Chondrocyte (in vitro differentiated cells): Measurements from ENCODE around the gene ACMSD. TPM values are rescaled to one million over a fixed set of nuclear protein-coding genes. Genes with fewer than 3 reads are reported as not detected.
"Not testable (repeated sequence)": the region's sequence is repeated elsewhere in the genome, so short reads cannot be mapped to it uniquely, and the experiment has no call there.

Experiments
- DNase-seq: peaks from one replicate; pipeline ENCODE4 v3.0.0; 2021; ENCODE audit warnings: mixed read lengths, low spot score
- H3K27ac Mint-ChIP-seq: one replicate; pipeline ENCODE4 v1.8.0; 2021; ENCODE audit warnings: mild to moderate bottlenecking, moderate library complexity, mixed read lengths; ENCODE audit not compliant: unreplicated experiment
- H3K27me3 Mint-ChIP-seq: 2 replicates; pipeline ENCODE4 v1.8.0; 2021; ENCODE audit warnings: low read depth, mixed read lengths
- H3K36me3 Mint-ChIP-seq: 2 replicates; pipeline ENCODE4 v1.8.0; 2021; ENCODE audit warnings: low read depth, mixed read lengths
- H3K4me1 Mint-ChIP-seq: 2 replicates; pipeline ENCODE4 v1.8.0; 2021; ENCODE audit warnings: low read depth, mild to moderate bottlenecking, mixed read lengths
- H3K4me3 Mint-ChIP-seq: one replicate; pipeline ENCODE4 v1.8.0; 2021; ENCODE audit warnings: mild to moderate bottlenecking, moderate library complexity, mixed read lengths; ENCODE audit not compliant: unreplicated experiment
- H3K9me3 Mint-ChIP-seq: 2 replicates; pipeline ENCODE4 v1.8.0; 2021; ENCODE audit warnings: low read depth, mixed read lengths
- total RNA-seq: library from RNA; stranded (reverse); gene quantifications from 3 replicates; pipeline ENCODE4 v1.2.1, GENCODE V29; 2021
- TF ChIP-seq, protein P1 (sequence below): fragments of 200-600 bp; sonication (generic); IDR thresholded peaks from 2 replicates; pipeline ENCODE4 v1.5.0; 2021; ENCODE audit warnings: antibody characterized with exemption, mild to moderate bottlenecking, moderate library complexity

ACMSD gene
- total RNA-seq, 1 donor from 2014 or later, result not detected

DNA sequence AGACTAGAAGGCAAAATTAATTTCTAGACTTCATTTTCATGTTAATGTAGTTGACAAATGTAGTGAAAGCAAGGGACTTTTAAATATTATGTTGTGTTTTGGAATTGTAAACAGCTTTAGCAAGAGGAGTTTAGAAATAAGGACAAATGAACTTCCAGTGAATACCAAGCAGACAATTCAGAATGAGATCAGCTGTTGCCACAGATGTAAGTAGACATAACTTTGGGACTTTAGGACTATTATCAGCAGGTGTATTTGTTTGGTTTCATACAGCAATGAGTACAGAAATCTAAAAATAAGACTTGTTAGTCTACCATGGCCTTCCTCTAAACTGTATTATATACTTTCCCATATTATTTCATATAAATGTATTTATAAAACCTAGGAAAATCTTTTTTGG lies 46.0 kb downstream of the ACMSD start:
- no peak overlapping the region for H3K4me3 Mint-ChIP-seq
- H3K27ac Mint-ChIP-seq, result no peak overlapping the region
- H3K36me3 Mint-ChIP-seq, result peaks cover 2% of the 10 kb centered on the region
- H3K4me1 Mint-ChIP-seq, result no peaks in the 10 kb centered on the region
- TF ChIP-seq, protein P1, sequence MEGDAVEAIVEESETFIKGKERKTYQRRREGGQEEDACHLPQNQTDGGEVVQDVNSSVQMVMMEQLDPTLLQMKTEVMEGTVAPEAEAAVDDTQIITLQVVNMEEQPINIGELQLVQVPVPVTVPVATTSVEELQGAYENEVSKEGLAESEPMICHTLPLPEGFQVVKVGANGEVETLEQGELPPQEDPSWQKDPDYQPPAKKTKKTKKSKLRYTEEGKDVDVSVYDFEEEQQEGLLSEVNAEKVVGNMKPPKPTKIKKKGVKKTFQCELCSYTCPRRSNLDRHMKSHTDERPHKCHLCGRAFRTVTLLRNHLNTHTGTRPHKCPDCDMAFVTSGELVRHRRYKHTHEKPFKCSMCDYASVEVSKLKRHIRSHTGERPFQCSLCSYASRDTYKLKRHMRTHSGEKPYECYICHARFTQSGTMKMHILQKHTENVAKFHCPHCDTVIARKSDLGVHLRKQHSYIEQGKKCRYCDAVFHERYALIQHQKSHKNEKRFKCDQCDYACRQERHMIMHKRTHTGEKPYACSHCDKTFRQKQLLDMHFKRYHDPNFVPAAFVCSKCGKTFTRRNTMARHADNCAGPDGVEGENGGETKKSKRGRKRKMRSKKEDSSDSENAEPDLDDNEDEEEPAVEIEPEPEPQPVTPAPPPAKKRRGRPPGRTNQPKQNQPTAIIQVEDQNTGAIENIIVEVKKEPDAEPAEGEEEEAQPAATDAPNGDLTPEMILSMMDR, result no peak
- H3K9me3 Mint-ChIP-seq, result peaks cover 8% of the 10 kb centered on the region
- no peak for DNase-seq
- H3K27me3 Mint-ChIP-seq, result no peaks in the 10 kb centered on the region

DNA sequence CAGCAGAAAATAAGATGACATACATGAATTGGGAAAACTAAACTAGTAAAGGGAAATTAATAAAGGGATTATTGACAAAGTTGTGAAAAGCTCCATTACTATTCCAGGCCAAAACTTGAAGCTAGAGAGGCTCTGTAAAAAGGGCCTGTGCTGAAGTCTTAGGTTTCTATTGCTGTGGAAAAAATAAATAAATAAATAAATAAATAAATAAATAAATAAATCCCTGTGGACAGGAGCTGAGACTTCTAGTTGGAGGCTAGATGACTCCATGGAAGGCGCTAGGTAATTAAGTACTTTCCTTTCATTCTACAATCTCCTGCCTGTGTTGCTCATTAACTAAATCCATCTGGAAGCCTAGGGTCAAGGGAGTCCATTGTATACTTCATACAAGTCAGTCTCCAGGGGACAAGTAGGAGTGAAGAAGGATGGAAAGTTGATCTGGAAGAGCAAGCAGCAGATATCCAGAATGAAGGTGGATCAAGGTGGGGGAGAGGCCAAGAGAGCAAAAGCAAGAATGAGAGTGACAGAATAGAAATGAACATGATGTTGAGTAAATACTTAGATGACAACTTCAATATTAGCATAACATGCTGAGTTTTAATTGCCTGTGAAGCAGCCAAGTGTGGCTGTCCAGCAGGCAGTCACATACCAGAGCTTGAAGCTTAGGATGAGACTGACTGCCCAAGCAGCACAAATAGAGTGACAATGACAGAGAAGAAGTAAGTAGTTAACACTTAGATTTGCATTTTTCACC lies 54.0 kb downstream of the ACMSD start:
- no peaks in the 10 kb centered on the region for H3K27me3 Mint-ChIP-seq
- no peak for DNase-seq
- no peak overlapping the region for H3K27ac Mint-ChIP-seq
- no peaks in the 10 kb centered on the region for H3K4me1 Mint-ChIP-seq
- H3K36me3 Mint-ChIP-seq, result no peaks in the 10 kb centered on the region
- no peaks in the 10 kb centered on the region for H3K9me3 Mint-ChIP-seq
- TF ChIP-seq, protein P1, result no peak
- no peak overlapping the region for H3K4me3 Mint-ChIP-seq

DNA sequence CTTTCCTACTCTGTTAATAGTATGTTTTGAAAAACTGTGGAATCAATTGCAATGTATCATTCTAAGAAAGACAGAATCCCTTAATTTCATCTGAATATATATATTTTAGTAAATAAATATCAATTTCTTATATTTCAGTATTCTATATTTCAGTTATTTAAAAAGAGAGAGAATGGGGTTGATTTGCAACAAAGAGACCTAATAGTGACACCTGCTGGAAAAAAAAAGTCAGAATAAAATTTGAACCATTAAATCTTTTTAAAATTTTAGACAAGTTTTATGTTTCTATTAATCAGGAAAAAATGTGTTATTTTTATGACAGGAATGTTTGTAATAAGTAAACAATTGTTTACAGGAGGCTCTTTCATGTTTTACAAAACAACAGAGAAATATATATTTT lies 59.5 kb downstream of the ACMSD start:
- H3K4me1 Mint-ChIP-seq, result peaks cover 18% of the 10 kb centered on the region
- H3K4me3 Mint-ChIP-seq, result no peak overlapping the region
- TF ChIP-seq, protein P1, result peak; percentile 90
- DNase-seq, result no peak
- H3K9me3 Mint-ChIP-seq, result no peaks in the 10 kb centered on the region
- no peak overlapping the region for H3K27ac Mint-ChIP-seq
- no peaks in the 10 kb centered on the region for H3K36me3 Mint-ChIP-seq
- H3K27me3 Mint-ChIP-seq, result no peaks in the 10 kb centered on the region

DNA sequence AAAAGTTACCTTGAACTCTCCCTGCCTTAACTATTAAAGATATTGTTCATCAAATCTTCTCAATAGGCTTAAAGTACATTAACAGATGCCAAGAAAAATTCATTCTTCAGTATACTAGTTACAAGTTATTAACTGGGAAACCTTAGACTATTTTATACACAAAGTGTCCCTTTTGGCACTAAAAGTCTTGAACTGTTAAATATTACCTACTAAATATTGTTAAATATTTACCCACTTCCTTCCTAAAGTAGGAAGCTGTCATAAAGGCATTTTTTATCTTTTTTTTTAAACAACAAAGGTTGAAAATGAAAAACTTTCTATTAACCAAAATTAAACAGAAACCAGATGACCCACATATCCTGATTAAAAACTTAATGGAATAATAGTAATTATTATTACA lies 60.8 kb downstream of the ACMSD start:
- TF ChIP-seq, protein P1, result no peak
- DNase-seq, result no peak
- Mint-ChIP-seq H3K27me3 (no peaks in the 10 kb centered on the region), H3K4me3 (no peak overlapping the region), H3K4me1 (peaks cover 18% of the 10 kb centered on the region), H3K36me3 (no peaks in the 10 kb centered on the region), H3K9me3 (no peaks in the 10 kb centered on the region), H3K27ac (peak overlapping the region; percentile 22)

DNA sequence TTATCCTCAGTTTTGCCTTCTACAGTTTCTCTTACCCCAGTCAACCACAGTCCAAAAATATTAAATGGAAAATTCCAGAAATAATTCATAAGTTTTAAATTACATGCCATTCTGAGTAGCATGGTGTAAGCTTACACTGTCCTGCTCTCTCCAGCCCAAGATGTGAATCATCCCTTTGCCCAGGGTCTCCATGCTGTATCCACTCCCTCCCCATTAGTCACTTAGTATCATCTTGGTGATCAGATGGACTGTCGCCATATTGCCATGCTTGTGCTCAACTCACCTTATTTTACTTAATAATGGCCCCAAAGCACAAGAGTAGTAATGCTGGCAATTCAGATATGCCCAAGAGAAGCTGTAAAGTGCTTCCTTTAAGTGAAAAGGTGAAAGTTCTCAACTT lies 61.7 kb downstream of the ACMSD start:
- TF ChIP-seq, protein P1, result no peak
- Mint-ChIP-seq H3K4me3 (no peak overlapping the region), H3K27me3 (no peaks in the 10 kb centered on the region), H3K27ac (peak overlapping the region; percentile 28), H3K36me3 (no peaks in the 10 kb centered on the region), H3K9me3 (no peaks in the 10 kb centered on the region), H3K4me1 (peaks cover 18% of the 10 kb centered on the region)
- DNase-seq, result no peak

DNA sequence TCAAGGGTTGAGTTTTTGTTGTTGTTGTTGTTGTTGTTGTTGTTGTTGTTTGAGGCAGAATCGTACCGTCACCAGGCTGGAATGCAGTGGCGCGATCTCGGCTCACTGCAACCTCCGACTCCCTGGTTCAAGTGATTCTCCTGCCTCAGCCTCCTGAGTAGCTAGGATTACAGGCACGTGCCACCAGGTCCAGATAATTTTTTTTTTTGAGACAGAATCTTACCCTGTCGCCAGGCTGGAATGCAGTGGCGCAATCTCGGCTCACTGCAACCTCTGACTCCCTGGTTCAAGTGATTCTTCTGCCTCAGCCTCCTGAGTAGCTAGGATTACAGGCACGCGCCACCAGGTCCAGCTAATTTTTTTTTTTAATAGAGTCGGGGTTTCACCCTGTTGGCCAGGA lies 65.3 kb downstream of the ACMSD start:
- not testable (repeated sequence) for H3K36me3 Mint-ChIP-seq, DNase-seq, H3K4me3 Mint-ChIP-seq, H3K27ac Mint-ChIP-seq, H3K27me3 Mint-ChIP-seq
- Mint-ChIP-seq H3K9me3 (peaks cover 10% of the 10 kb centered on the region), H3K4me1 (peaks cover 17% of the 10 kb centered on the region)
